WTC11 (cell line): Measurements from ENCODE around the gene PTPRN2. TPM values are rescaled to one million over a fixed set of nuclear protein-coding genes. Genes with fewer than 3 reads are reported as not detected.

Experiments
- ATAC-seq: fragments of 200-7000 bp; cut with Tn5 transposase; 2 replicates; pipeline ENCODE4 v1.10.0; 2021; ENCODE audit warnings: mild to moderate bottlenecking, moderate library complexity
- CTCF ChIA-PET: fragments of 300-600 bp; sonication (Branson Sonifier 250); formaldehyde crosslinking; loops from one replicate; lab custom pipeline; 2021; ENCODE audit warnings: antibody characterized with exemption; lab: Charles Lee
- POLR2A ChIA-PET: fragments of 350-600 bp; sonication (Branson Sonifier 250); formaldehyde crosslinking; loops from one replicate; lab custom pipeline; 2021; ENCODE audit warnings: antibody characterized with exemption; lab: Charles Lee
- DNase-seq: peaks from one replicate; pipeline ENCODE4 v3.0.0; 2021; ENCODE audit warnings: low spot score
- H3K27ac Mint-ChIP-seq: 2 replicates; pipeline ENCODE4 v1.8.0; 2021; ENCODE audit warnings: mixed read lengths
- H3K27me3 Mint-ChIP-seq: 2 replicates; pipeline ENCODE4 v1.8.0; 2021; ENCODE audit warnings: low read depth, mild to moderate bottlenecking, moderate library complexity, mixed read lengths
- H3K36me3 Mint-ChIP-seq: 2 replicates; pipeline ENCODE4 v1.8.0; 2021; ENCODE audit warnings: mixed read lengths
- H3K4me1 Mint-ChIP-seq: 2 replicates; pipeline ENCODE4 v1.8.0; 2022; ENCODE audit warnings: mixed read lengths
- H3K4me3 Mint-ChIP-seq: 2 replicates; pipeline ENCODE4 v1.8.0; 2021; ENCODE audit warnings: mild to moderate bottlenecking, moderate library complexity, mixed read lengths
- H3K9me3 Mint-ChIP-seq: 2 replicates; pipeline ENCODE4 v1.8.0; 2021; ENCODE audit warnings: mixed read lengths
- ESRRA ChIP-seq: sonication (generic); formaldehyde crosslinking; IDR thresholded peaks from 2 replicates; pipeline ENCODE4 v1.8.1; 2022; ENCODE audit warnings: mild to moderate bottlenecking, missing genetic modification reagents, borderline replicate concordance
- IRF2 ChIP-seq: sonication (generic); formaldehyde crosslinking; IDR thresholded peaks from 2 replicates; pipeline ENCODE4 v1.8.0; 2022; ENCODE audit warnings: low read depth, missing genetic modification reagents, borderline replicate concordance
- ZNF317 ChIP-seq: sonication (generic); formaldehyde crosslinking; IDR thresholded peaks from 2 replicates; pipeline ENCODE4 v1.8.1; 2023; ENCODE audit warnings: low read depth, mild to moderate bottlenecking, moderate library complexity, missing genetic modification reagents, borderline replicate concordance
- ZNF416 ChIP-seq: fragments of 250-450 bp; sonication (Bioruptor Pico); IDR thresholded peaks from 2 replicates; pipeline ENCODE4 v1.9.0; 2021; ENCODE audit warnings: mild to moderate bottlenecking, inconsistent platforms
- total RNA-seq: library from RNA; stranded (reverse); gene quantifications from 3 replicates; pipeline ENCODE4 v1.2.3, GENCODE V29; 2021
- TF ChIP-seq, protein P1 (sequence below): sonication (generic); formaldehyde crosslinking; IDR thresholded peaks from 2 replicates; pipeline ENCODE4 v1.8.1; 2022; ENCODE audit warnings: mild to moderate bottlenecking, missing genetic modification reagents, moderate library complexity, borderline replicate concordance
- TF ChIP-seq, protein P2 (sequence below): sonication (generic); formaldehyde crosslinking; IDR thresholded peaks from 2 replicates; pipeline ENCODE4 v1.8.0; 2023; ENCODE audit warnings: missing genetic modification reagents, mild to moderate bottlenecking, borderline replicate concordance
- TF ChIP-seq, protein P3 (sequence below): fragments of 200-600 bp; IDR thresholded peaks from 2 replicates; pipeline ENCODE4 v1.8.0; 2022; ENCODE audit warnings: antibody characterized with exemption
- TF ChIP-seq, protein P4 (sequence below): sonication (generic); formaldehyde crosslinking; IDR thresholded peaks from 2 replicates; pipeline ENCODE4 v1.8.1; 2023; ENCODE audit warnings: mild to moderate bottlenecking, moderate library complexity, missing genetic modification reagents
- TF ChIP-seq, protein P5 (sequence below): sonication (generic); formaldehyde crosslinking; IDR thresholded peaks from 2 replicates; pipeline ENCODE4 v1.8.1; 2022; ENCODE audit warnings: mild to moderate bottlenecking, moderate library complexity, missing genetic modification reagents
- TF ChIP-seq, protein P6 (sequence below): fragments of 250-450 bp; sonication (Bioruptor Pico); IDR thresholded peaks from 2 replicates; pipeline ENCODE4 v1.8.0; 2021; ENCODE audit warnings: mild to moderate bottlenecking
- TF ChIP-seq, protein P7 (sequence below): sonication (generic); formaldehyde crosslinking; IDR thresholded peaks from 2 replicates; pipeline ENCODE4 v1.8.1; 2023; ENCODE audit warnings: mild to moderate bottlenecking, missing genetic modification reagents, moderate library complexity
- TF ChIP-seq, protein P8 (sequence below): sonication (generic); formaldehyde crosslinking; IDR thresholded peaks from 2 replicates; pipeline ENCODE4 v1.8.0; 2023; ENCODE audit warnings: mild to moderate bottlenecking, missing genetic modification reagents

Gene PTPRN2
- total RNA-seq, 1 experiment from 2014 or later = 4.7 TPM

DNA sequence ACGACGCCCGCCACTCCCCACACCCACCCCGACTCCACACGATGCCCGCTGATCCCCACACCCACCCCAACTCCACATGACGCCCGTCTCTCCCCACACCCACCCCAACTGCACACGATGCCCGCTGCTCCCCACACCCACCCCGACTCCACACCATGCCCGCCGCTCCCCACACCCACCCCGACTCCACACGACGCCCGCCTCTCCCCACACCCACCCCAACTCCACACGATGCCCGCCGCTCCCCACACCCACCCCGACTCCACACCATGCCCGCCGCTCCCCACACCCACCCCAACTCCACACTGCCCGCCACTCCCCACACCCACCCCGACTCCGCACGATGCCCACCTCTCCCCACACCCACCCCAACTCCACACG lies 933.8 kb downstream of the PTPRN2 start (continued):
- TF ChIP-seq, protein P1, sequence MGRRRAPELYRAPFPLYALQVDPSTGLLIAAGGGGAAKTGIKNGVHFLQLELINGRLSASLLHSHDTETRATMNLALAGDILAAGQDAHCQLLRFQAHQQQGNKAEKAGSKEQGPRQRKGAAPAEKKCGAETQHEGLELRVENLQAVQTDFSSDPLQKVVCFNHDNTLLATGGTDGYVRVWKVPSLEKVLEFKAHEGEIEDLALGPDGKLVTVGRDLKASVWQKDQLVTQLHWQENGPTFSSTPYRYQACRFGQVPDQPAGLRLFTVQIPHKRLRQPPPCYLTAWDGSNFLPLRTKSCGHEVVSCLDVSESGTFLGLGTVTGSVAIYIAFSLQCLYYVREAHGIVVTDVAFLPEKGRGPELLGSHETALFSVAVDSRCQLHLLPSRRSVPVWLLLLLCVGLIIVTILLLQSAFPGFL (CRISPR knock-in tag) = no peak
- TF ChIP-seq, protein P2, sequence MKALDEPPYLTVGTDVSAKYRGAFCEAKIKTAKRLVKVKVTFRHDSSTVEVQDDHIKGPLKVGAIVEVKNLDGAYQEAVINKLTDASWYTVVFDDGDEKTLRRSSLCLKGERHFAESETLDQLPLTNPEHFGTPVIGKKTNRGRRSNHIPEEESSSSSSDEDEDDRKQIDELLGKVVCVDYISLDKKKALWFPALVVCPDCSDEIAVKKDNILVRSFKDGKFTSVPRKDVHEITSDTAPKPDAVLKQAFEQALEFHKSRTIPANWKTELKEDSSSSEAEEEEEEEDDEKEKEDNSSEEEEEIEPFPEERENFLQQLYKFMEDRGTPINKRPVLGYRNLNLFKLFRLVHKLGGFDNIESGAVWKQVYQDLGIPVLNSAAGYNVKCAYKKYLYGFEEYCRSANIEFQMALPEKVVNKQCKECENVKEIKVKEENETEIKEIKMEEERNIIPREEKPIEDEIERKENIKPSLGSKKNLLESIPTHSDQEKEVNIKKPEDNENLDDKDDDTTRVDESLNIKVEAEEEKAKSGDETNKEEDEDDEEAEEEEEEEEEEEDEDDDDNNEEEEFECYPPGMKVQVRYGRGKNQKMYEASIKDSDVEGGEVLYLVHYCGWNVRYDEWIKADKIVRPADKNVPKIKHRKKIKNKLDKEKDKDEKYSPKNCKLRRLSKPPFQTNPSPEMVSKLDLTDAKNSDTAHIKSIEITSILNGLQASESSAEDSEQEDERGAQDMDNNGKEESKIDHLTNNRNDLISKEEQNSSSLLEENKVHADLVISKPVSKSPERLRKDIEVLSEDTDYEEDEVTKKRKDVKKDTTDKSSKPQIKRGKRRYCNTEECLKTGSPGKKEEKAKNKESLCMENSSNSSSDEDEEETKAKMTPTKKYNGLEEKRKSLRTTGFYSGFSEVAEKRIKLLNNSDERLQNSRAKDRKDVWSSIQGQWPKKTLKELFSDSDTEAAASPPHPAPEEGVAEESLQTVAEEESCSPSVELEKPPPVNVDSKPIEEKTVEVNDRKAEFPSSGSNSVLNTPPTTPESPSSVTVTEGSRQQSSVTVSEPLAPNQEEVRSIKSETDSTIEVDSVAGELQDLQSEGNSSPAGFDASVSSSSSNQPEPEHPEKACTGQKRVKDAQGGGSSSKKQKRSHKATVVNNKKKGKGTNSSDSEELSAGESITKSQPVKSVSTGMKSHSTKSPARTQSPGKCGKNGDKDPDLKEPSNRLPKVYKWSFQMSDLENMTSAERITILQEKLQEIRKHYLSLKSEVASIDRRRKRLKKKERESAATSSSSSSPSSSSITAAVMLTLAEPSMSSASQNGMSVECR = no peak
- TF ChIP-seq, protein P3, sequence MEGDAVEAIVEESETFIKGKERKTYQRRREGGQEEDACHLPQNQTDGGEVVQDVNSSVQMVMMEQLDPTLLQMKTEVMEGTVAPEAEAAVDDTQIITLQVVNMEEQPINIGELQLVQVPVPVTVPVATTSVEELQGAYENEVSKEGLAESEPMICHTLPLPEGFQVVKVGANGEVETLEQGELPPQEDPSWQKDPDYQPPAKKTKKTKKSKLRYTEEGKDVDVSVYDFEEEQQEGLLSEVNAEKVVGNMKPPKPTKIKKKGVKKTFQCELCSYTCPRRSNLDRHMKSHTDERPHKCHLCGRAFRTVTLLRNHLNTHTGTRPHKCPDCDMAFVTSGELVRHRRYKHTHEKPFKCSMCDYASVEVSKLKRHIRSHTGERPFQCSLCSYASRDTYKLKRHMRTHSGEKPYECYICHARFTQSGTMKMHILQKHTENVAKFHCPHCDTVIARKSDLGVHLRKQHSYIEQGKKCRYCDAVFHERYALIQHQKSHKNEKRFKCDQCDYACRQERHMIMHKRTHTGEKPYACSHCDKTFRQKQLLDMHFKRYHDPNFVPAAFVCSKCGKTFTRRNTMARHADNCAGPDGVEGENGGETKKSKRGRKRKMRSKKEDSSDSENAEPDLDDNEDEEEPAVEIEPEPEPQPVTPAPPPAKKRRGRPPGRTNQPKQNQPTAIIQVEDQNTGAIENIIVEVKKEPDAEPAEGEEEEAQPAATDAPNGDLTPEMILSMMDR = no peak
- TF ChIP-seq ZNF416 (CRISPR knock-in tag) (no peak), IRF2 (CRISPR knock-in tag) (no peak)
- TF ChIP-seq, protein P4, sequence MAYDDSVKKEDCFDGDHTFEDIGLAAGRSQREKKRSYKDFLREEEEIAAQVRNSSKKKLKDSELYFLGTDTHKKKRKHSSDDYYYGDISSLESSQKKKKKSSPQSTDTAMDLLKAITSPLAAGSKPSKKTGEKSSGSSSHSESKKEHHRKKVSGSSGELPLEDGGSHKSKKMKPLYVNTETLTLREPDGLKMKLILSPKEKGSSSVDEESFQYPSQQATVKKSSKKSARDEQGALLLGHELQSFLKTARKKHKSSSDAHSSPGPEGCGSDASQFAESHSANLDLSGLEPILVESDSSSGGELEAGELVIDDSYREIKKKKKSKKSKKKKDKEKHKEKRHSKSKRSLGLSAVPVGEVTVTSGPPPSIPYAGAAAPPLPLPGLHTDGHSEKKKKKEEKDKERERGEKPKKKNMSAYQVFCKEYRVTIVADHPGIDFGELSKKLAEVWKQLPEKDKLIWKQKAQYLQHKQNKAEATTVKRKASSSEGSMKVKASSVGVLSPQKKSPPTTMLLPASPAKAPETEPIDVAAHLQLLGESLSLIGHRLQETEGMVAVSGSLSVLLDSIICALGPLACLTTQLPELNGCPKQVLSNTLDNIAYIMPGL = no peak
- TF ChIP-seq, protein P5, sequence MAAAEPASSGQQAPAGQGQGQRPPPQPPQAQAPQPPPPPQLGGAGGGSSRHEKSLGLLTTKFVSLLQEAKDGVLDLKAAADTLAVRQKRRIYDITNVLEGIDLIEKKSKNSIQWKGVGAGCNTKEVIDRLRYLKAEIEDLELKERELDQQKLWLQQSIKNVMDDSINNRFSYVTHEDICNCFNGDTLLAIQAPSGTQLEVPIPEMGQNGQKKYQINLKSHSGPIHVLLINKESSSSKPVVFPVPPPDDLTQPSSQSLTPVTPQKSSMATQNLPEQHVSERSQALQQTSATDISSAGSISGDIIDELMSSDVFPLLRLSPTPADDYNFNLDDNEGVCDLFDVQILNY = no peak
- TF ChIP-seq, protein P6, sequence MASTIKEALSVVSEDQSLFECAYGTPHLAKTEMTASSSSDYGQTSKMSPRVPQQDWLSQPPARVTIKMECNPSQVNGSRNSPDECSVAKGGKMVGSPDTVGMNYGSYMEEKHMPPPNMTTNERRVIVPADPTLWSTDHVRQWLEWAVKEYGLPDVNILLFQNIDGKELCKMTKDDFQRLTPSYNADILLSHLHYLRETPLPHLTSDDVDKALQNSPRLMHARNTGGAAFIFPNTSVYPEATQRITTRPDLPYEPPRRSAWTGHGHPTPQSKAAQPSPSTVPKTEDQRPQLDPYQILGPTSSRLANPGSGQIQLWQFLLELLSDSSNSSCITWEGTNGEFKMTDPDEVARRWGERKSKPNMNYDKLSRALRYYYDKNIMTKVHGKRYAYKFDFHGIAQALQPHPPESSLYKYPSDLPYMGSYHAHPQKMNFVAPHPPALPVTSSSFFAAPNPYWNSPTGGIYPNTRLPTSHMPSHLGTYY (CRISPR knock-in tag) = no peak

DNA sequence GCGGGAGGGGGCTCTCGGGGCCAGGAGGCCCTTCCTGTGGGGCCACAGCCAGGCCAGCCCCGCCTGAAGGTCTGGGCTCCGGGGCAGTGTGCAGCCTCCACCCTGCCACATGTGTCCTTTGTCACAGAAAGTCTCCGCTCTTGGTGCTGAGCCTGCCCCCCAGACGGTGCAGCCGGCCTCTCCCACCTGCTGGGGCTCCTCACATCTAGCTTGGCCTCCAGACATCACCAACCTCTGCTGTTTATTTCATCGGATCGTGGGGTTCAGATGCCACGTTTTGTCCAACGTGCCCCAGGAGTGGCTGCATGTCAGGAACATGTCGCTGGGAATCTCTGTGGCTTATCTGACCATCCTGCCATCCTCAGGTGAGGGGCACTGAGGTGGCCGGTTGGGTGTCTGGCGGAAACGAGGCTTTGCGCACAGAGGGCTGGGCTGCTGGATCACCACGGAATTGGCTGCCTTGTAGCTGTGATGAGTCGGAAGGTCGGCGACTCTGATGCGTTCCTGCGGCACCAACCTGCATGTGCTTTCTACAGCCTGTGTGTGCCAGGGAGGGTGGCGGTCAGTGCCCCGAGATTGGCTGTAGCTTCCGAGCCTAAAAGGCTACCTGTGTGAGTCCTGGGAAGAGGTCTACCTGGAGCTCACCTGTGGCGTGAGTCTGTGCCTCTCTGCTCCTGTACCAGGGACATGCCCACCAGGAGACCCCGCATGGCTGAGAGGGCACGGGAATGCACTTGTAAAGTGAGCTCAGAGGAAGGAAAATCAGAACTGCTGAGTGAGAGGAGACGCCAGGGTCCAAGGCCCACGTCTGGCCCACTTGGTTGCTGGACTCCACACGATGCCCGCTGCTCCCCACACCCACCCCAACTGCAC lies 934.4 kb downstream of the PTPRN2 start:
- 0 out of 2 replicates have a peak, but pooled peaks cover 14% of the 10 kb centered on the region for H3K9me3 Mint-ChIP-seq
- TF ChIP-seq ZNF317 (CRISPR knock-in tag) = no peak
- TF ChIP-seq, protein P2 = no peak
- TF ChIP-seq, protein P7, sequence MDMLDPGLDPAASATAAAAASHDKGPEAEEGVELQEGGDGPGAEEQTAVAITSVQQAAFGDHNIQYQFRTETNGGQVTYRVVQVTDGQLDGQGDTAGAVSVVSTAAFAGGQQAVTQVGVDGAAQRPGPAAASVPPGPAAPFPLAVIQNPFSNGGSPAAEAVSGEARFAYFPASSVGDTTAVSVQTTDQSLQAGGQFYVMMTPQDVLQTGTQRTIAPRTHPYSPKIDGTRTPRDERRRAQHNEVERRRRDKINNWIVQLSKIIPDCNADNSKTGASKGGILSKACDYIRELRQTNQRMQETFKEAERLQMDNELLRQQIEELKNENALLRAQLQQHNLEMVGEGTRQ (CRISPR knock-in tag) = no peak
- TF ChIP-seq, protein P8, sequence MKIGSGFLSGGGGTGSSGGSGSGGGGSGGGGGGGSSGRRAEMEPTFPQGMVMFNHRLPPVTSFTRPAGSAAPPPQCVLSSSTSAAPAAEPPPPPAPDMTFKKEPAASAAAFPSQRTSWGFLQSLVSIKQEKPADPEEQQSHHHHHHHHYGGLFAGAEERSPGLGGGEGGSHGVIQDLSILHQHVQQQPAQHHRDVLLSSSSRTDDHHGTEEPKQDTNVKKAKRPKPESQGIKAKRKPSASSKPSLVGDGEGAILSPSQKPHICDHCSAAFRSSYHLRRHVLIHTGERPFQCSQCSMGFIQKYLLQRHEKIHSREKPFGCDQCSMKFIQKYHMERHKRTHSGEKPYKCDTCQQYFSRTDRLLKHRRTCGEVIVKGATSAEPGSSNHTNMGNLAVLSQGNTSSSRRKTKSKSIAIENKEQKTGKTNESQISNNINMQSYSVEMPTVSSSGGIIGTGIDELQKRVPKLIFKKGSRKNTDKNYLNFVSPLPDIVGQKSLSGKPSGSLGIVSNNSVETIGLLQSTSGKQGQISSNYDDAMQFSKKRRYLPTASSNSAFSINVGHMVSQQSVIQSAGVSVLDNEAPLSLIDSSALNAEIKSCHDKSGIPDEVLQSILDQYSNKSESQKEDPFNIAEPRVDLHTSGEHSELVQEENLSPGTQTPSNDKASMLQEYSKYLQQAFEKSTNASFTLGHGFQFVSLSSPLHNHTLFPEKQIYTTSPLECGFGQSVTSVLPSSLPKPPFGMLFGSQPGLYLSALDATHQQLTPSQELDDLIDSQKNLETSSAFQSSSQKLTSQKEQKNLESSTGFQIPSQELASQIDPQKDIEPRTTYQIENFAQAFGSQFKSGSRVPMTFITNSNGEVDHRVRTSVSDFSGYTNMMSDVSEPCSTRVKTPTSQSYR (CRISPR knock-in tag) = no peak
- no peak for TF ChIP-seq ESRRA (CRISPR knock-in tag)

More for the DNA sequence above, 934.4 kb downstream of the PTPRN2 start:
- Mint-ChIP-seq H3K4me1 (no peaks in the 10 kb centered on the region), H3K27ac (no peak overlapping the region), H3K27me3 (no peaks in the 10 kb centered on the region; the same call in 1 of the 2 replicates), H3K4me3 (no peak overlapping the region), H3K36me3 (peaks cover 11% of the 10 kb centered on the region)
- ATAC-seq (no peak), DNase-seq (no peak)
- ChIA-PET CTCF (no interaction called here), POLR2A (no interaction called here)
